CD4-positive, alpha-beta T cell treated with Interleukin-12 subunit alpha and Interleukin-12 subunit beta, for 1 hour (primary cell): Measurements from ENCODE around the gene EPHA3.

Experiments
- DNase-seq: peaks from one replicate; pipeline ENCODE4 v3.0.0-alpha.2; 2020

The EPHA3 gene

DNA sequence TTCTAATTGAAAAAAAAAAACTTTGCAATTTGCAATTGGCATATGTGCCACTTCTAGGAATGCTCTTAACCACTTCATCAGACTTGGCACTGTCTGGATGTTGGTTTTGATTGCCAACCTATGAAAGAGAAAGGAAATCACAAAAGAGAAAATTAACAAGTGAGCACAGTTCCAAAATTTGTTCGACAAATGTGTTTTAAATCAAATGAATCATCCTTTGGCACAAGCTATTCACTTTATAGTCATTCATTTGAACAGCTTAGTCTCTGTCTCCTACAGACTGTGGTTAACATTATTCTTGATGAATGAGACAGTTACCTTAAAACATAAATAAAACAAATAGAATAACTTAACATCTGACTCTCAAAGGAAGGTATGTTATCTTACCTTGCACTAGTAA is 265.0 kb downstream of the EPHA3 start:
- no peak for DNase-seq

DNA sequence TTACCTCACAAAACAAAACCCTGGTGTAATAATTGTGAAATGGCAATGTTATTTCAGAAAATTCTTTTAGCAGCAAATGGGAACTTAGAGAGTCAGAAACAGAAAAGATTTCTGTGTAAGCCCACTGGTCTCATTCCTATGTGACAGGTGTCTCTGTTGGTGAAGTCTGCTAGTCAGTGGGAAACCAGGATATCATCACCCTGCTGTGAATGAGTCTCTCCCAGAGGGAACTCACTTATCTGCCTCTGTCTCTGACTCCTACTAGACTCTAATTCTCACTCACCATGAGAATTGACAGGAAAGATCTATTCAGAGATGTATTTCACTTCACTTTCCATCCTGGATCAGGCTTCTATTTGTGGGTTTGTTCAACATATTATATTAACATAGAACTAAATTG is 266.0 kb downstream of the EPHA3 start:
- no peak for DNase-seq

DNA sequence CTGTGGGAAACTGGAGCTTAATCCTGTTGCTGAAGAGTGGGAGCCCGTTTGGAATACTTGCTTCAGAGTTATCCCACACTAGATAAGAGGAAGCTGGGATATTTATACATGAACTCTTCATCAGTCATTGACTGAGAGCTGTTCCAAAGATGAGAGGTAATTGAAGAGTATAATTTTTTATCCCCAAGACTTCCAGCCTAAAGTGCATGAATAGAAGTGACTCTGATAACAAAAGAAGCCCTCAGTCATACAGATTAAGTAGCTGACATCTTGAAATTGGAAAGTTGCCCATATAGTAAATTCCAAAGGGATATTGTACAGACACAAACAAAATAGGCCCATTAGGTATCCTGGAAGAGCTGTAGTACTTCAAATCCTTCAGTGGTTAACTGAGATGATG is 268.0 kb downstream of the EPHA3 start:
- DNase-seq, result no peak

DNA sequence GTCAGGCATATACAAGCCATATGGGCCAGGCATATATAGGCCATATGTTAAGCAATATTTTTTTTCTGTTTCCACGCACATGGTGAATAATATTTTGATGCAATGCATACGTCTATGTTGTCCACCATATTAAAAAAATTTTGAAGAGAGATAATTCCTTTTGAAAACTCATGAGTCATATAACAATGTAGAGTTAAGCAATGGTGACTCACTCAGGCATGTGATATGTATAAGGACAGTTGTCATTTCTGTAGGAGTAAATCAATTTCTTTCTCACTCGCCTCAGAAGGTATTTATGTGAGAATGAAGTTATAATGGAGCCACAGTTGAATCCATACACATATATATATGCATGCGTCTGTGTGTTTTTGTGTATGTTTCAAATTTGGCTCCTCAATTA is 272.6 kb downstream of the EPHA3 start:
- DNase-seq, result no peak

DNA sequence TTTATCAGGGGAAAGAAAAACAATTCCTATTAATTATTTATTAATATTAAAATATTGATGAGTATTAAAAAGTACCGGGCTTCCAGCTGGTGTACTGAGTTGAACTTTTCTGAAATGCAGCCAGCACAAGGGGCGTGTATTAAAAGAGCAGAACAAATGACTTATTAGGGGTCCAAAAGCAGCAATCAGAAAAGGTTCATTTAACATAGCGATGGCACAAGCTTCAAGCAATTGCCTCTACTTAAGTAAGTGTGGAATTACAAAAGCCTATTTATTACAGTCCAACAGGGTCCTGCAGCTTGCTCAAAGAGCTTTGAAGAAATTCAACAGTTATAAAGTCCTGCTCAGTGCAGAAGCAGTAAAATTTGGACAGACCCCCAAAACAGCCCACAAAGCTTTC is 285.6 kb downstream of the EPHA3 start:
- DNase-seq, result no peak

DNA sequence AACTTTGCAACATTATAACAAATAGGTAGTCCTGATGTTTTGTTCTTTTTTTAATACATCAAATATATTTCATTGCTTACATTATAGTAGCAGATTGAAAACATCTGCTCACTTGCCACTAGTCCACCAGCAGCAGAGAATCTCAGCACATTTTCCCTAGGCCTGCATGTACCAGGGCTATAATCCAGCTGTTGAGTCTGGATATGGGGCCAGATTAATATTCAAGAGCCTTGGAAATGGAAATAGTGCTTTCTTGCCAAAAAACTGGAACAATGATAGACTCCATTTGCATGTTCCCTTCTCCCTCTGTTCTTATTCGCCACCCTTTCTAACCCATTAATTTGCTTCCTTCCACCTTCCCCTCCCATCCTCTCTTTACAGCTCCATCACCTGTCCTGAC is 288.0 kb downstream of the EPHA3 start:
- DNase-seq, result no peak

DNA sequence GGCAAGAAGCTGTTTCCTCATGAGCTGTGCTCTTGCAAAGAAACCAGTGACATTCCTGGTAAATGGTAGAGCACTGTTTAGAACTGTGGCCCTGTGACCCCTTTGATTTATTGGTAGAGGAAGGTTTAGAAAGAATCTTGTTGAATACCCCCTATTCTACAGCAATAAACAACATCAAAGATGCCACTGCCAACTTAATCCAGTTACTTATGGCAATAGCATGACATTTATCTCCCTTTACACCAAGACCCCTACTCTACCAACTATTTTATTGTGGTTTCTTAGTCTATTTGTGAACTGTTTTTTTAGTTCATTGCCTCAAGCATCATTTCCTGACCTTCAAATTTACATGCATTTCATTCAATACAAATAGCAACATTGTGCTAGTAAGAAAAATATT is 288.6 kb downstream of the EPHA3 start:
- no peak for DNase-seq

DNA sequence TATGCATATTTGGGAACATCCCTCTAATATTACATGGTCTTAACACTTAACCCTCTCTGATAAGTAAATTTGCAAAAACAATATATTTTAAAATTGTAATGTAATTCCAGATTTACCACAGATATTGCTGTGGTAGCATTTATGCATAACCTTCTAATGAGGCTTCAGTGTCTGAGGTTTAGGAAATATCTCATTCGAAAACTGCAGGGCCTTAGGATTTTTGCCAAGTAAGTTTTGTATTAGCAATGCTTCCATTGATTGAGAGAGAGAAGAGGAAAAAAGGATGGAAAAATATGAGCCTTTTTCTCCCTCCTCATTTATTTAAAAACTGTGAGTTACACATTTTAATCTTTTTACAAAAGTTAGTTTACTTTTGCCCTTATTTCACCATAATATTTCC is 294.6 kb downstream of the EPHA3 start:
- no peak for DNase-seq

DNA sequence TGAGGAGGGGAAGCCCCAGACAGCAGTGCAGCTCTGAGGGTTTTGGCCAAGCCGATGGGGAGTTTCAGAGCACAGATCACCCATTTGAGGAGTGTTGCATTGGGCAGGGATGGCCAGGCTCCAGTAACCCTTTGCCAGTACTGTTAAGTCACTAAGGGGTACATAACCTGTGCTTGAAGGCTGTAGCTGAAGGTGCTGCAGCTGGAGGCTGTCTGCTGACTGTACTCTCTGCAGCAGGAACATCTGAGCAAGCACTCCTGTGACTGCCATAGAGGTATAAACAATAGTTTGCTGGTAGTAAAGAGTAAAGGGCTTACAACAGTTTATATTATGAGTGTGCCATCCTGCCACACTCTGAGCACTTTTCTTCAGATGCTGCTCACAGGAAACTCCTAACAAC is 297.8 kb downstream of the EPHA3 start:
- no peak for DNase-seq

DNA sequence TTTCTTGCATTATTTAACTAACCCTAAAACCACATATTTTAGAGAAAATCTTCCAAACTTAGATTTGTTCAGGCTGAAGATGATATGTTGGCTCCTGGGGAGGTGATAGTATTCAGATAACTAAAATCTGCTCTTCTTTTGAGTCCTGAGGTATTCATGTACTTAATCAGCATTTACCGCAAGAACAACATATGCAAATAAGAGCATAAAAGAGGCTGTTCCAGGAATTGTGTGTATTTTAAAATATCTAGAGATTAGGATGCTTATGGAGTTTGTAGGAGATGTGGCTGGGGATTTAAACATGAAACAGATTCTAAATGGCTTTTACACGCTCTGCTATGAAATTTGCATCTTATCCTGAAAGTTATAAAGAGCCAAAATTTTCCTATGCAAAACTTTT is 298.2 kb downstream of the EPHA3 start:
- DNase-seq, result no peak

DNA sequence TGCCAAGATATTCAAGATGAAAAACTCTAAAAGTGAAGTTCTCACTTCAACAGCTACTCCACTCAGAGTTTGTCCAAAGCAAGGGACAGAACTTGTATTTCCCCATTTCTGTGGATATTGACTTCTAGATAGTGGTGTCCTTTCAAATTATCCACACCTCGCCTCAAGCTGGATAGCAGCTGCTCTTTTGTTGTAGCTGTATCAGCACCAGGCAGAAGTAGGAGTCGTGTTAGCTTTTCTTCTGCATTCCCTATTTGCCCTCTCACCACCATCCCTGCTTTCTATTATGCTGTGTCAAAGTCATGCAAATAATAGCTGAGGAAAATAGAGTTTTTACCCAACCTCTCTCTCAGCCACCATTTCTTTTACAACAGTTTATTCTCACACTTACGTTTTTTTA is 303.8 kb downstream of the EPHA3 start:
- DNase-seq, result no peak

DNA sequence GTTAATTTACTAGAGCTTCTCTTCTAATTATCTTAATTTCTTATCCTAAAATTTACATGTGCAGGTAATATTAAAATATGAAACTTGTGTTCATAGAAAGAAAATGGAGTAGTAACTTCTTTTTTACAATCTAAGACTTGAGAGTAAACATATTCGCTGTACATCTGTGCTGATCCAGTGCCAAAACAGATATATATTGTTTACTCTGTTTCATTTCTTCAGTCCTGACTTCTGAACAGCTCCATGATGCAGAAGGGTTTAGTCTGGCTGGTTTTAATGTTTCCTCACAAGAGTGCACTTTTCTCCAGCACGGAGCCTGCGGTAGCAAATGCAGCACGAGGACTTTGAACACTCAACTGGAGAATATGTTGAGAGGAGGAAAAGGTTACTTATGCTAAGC is 306.8 kb downstream of the EPHA3 start:
- DNase-seq, result no peak

DNA sequence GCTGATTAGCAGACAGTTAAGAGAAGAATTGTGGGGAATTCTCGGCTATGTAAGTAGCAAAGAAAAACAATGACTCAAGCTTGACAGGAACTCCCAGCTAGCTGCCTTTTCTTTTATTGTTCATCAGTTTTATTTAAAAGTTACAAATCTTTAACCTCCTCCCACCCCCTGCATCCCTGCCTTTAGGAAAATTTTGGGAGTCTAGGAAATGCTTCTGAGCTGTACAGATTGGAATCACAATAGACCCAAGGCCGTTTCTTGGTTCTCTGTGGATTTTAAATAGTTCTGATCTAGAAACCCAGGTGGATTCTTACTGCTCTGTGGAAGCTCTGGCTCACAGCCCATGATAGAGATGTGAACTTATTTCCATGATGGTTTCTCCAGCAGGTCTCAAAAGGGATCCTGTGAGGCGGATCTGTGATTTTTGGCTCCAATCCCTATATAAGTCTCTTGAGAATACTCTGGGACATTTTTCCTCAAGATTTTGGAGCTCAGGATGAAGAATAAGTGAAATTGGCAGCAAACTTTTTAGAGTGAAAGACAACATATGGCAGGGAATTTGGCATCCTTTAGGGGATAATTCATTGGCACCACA is 312.3 kb downstream of the EPHA3 start:
- DNase-seq, result no peak

DNA sequence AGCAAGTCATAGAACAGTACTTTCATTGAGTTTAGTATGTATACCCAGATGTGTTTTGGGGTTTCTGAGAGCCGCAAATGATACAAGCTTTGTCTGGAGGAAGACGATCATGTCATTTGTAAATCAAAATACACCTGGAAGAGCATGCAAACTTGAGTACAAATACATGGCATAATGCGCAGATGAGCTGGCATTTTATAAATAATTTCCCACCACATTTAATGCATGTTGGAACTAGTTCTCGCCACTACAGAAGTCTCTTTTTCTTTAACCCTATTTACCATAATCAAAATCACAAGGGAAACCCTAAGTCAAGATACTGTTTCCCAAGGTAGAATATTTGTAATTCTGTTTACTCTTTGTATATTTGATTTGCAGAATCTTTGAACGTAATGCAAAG is 318.6 kb downstream of the EPHA3 start:
- DNase-seq, result no peak

DNA sequence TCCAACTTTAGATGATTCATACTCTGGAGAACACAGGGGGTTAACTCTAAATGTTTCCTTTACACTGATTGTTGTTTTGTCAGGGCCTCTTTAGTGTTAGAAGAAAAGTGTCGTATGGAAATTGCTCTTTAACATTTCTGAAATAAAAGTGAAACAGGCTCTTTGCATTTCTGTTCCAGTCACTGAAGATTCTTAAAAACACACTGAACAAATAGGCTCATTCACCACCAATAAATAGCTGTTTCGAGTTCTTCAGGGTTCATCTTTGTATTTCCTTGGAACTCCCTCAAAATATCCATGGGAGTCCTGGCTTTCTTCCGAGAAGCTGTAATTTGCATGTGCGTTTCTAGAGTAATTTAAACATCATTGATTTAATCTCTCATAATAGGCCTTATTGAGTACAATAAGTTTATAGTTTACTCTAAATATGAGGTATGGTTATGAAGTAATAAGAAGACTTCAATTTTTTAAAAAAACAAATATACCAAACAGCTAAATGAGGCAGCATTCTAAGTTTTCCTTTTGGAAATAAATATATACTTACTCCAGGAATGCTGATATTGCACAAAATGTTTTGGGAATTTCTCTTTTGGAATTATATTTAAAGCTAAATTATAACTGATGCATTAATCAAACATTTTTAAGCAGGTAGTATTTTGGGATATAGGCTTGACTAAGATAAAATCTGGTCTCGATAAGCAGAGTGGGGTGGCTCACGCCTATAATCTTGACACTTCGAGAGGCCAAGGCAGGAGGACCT is 327.4 kb downstream of the EPHA3 start:
- DNase-seq, result no peak

DNA sequence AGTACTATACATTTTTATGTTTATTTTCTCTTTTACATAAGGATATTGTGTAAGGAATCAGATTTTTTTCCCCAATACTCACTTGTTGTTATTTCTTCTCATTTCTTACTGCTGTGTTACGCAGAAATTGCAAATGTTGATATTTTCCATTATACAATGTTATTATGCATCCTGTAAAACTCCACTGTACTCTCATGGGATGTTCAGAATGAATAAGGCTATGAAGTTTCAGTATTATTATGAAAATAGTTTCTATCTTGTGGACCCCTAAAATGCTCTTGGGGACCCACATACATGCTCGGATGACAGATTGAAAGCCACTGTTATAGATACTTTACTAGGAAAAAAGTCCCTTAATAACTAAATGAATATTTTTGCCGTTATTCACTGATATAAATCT is 329.4 kb downstream of the EPHA3 start:
- DNase-seq, result no peak

DNA sequence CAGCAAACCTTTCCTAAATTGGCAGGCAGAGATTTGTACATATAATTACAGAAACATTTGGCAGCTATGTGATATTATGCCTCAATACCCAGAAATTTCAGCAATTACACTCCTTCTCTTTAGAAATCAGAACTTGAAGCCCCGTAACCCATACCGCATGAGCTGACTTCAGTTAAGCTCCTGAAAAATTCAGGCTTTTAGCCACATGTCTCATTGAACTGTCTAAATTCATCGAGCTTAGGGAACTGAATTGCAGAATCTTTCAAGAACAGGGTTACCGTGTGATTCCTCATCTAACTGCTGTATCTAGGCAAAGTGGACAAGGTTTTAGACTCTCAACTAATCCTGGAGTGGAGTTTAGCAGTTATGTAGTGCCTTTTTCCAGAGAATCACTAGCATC is 333.0 kb downstream of the EPHA3 start:
- DNase-seq, result no peak

DNA sequence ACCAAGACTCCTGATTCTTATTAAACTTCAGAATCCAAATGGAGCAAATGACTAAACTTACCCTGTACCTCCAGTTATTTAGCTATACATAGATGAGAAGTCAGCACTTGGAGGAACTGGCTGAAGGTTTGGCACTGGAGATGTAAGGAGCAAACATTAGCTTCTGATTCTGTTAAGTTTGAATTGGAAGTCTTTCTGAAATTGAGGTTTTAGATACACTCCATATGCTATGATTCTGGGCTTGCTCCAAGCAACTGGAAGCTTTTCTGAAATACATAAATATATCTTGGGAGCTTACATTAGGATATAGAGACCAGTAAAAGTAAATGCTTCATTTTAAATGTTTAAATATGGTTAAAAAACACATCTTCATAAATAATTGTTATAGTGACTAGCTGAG is 333.7 kb downstream of the EPHA3 start:
- DNase-seq, result no peak

DNA sequence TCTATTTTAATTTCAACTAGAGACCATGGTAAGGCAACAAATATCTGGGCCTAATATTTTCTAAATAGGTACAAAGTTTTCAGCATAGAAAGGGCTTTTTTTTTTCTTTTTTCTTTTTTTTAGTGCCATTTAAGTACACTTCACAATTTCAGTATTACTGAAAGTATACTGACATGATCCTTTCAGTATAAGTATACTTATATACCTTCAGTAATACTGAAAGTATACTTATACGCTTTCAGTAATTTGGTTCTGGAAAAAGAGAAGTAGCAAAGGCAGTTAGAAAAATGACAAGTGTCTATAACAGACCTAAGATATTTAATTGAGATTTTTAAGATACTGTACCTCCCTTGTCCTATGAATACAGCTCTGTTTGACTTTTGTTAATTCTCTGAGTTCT is 339.2 kb downstream of the EPHA3 start:
- no peak for DNase-seq

DNA sequence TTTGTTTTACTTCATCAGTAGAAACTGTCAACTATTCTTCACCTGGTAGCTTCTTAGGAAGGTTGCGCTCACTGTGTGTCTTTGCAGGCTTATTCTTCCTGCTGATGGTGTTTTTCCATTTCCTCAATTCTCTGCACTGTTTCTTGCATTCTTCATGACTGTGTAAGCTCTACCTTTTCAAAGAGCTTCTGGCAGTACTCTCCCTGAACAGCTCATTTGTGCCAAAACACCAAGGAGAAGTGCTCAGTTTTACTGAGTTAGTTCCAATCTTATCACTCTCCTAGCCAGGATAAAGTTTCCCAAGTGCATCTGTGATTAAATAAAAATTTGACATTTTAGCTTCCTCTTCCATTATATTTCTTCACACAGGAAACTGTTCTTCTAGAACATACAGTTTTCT is 339.8 kb downstream of the EPHA3 start:
- DNase-seq, result no peak

DNA sequence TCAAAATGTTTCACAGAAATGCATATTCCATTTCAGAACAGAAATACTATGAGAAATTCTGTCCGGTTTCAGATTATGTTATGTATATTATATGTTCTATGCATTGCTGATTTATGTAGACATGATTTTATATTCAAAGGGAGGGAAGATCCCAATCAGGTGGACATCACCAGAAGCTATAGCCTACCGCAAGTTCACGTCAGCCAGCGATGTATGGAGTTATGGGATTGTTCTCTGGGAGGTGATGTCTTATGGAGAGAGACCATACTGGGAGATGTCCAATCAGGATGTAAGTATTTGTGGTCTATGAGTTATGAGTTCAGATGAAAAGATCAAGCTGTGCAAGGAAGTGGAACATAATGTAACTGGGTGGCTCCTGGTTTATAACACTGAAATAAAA is 341.7 kb downstream of the EPHA3 start:
- DNase-seq, result no peak

DNA sequence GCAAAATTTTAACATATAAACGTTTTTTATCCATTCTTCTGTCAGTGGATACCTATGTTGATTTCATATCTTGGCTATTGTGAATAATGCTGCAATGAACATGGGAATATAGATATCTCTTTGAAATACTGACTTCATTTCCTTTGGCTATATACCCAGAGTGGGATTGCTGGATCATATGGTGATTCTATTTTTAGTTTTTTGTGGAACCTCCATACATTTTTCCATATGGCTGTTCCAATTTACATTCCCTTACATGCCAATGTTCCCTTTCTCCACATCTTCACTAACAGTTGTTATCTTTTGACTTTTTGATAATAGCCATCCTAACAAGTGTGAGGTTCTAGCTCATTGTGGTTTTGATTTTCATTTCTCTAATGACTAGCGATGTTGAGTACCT is 344.6 kb downstream of the EPHA3 start:
- no peak for DNase-seq

DNA sequence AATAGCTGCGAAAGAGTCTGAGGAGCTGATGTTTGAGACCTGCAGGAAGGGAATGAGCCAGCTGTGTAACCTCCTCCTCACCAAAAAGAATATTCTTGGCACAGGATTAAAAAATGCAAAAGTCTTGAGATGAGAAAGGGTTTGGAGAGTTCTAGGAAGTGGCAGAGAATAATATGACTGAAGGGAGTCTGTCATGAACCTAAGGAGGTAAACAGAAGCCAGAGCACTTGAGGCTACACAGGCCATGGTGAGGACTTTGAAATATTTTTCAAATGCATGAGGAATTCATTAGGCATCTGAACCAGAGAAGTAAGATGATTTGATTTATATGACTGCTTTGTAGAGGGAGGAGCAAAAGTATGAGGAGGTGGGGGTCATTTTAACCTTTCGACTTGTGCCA is 347.8 kb downstream of the EPHA3 start:
- DNase-seq, result no peak

DNA sequence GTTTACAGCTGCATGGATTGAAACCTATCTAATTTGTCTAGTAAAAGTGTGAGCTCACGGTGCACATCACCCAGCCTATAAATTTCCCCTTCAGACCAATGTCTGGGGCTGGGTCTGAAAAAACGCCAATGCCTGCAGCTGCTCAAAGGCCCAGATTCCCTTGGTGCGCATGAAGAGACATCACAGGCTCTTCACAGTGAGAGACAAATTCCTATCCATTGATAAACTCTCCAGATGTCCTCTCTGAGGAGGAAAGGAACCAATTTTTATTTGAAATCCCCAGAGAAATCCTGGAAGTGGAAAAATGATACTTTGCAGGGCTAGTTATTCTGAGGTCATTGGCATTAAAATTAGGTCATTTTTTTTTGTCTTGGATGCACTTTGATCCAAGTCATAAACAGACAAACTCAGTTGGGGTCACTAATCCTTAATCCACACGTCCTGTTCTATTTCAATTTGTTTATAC is 360.5 kb downstream of the EPHA3 start:
- no peak for DNase-seq

DNA sequence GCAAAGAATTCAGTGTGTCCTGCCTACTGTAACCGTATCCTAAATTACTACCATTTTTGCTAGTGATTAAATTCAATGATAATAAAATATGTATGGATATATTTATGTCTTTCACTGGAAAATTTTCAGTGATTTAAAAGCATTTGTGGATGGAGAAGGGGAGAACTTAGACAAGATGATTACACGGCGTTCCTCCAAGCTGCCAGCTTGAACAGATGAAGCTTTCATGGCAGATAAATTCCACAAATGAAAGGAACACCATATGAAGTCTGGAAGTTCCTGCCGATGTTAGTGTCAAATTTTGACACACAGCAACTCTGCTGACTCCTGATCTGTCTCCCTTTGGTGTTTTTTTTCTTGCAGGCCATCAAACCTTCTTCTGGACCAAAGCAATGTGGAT is 364.7 kb downstream of the EPHA3 start:
- no peak for DNase-seq
